Lung (tissue), 12 donors: Measurements from ENCODE around the gene TNNC1. TPM values are rescaled to one million over a fixed set of nuclear protein-coding genes. Genes with fewer than 3 reads are reported as not detected.

Experiments
- ATAC-seq: fragments of 200-7000 bp; cut with Tn5 transposase; one replicate; pipeline ENCODE4 v1.9.1; 2020; ENCODE audit warnings: moderate number of reproducible peaks; ENCODE audit not compliant: insufficient read depth, low FRiP score
- DNase-seq, 3 donors: peaks; one replicate each; pipeline ENCODE4 v3.0.0-alpha.2; 2013 to 2017
- H3K27ac ChIP-seq, 2 donors: one replicate each; pipeline ENCODE4 v1.5.1; 2013; ENCODE audit warnings: mild to moderate bottlenecking in 2 of 2, moderate library complexity in 2 of 2, control low read depth in 1 of 2, inconsistent platforms in 1 of 2, low read depth in 1 of 2, low read length in 1 of 2
- H3K27me3 ChIP-seq, 3 donors: one replicate each; pipeline ENCODE4 v1.5.1; 2013; ENCODE audit warnings: low read length in 2 of 3; ENCODE audit not compliant: control insufficient read depth in 3 of 3, insufficient read depth in 3 of 3
- H3K36me3 ChIP-seq, 4 donors: one replicate each; pipeline ENCODE4 v1.5.1; 2013; ENCODE audit warnings: low read length in 4 of 4, mild to moderate bottlenecking in 1 of 4, moderate library complexity in 1 of 4; ENCODE audit not compliant: control insufficient read depth in 4 of 4, insufficient read depth in 4 of 4
- H3K4me1 ChIP-seq, 5 donors: one replicate each; pipeline ENCODE4 v1.5.1; 2013; ENCODE audit warnings: low read length in 5 of 5, mild to moderate bottlenecking in 2 of 5, moderate library complexity in 1 of 5; ENCODE audit not compliant: control insufficient read depth in 5 of 5, insufficient read depth in 5 of 5
- H3K4me3 ChIP-seq: one replicate; pipeline ENCODE4 v1.5.1; 2013; ENCODE audit warnings: mild to moderate bottlenecking, control low read depth, moderate library complexity
- H3K9ac ChIP-seq, 2 donors: one replicate each; pipeline ENCODE4 v1.5.1; 2013; ENCODE audit warnings: low read length in 2 of 2, control low read depth in 1 of 2; ENCODE audit not compliant: insufficient read depth in 1 of 2
- H3K9me3 ChIP-seq, 4 donors: one replicate each; pipeline ENCODE4 v1.5.1; 2013; ENCODE audit warnings: low read length in 3 of 4, mild to moderate bottlenecking in 1 of 4, moderate library complexity in 1 of 4; ENCODE audit not compliant: control insufficient read depth in 4 of 4, insufficient read depth in 3 of 4
- CTCF ChIP-seq: IDR thresholded peaks from 2 replicates; pipeline ENCODE4 v1.5.1; 2012; ENCODE audit warnings: mild to moderate bottlenecking; ENCODE audit errors: control extremely low read depth, extremely low read depth
- WGBS, 2 donors: extraction: QIAGEN DNeasy Blood & Tissue Kit; methylation state at CpG; one replicate each; pipeline ENCODE4 v1.1.7; 2013; 5-methylcytosine and 5-hydroxymethylcytosine counted together
- polyA plus RNA-seq, 2 donors: library from polyadenylated mRNA; stranded (reverse); fragments of 200-250 nt; gene quantifications; one replicate each; pipeline ENCODE4 v1.2.1, GENCODE V29; 2013
- total RNA-seq, 2 donors: library from RNA; depleted of rRNA in 1 of 2; stranded (reverse); fragments of >200 nt in 1 of 2; gene quantifications; one replicate each; pipeline ENCODE4 v1.2.1, GENCODE V29; 2014 to 2021
- donor health status: control.
- donor health status: control.
- donor health status: Bipolar disorder and iron deficiency.
- donor health status: healthy.
- donor health status: DM: yes; HTN: yes; CAD: no.

The TNNC1 gene
- total and polyA plus RNA-seq, 4 donors, result 17.3 to 250 (median 33.4) TPM

GRCh38 chr3:52471371-52472238 is 17.8 kb upstream of the TNNC1 start:
- 50 to 61% methylated on average over 26 of the region's 26 CpGs for WGBS, 2 donors
- no peaks in the 10 kb centered on the region for H3K27me3 ChIP-seq
- ATAC-seq (peak; percentile 49), DNase-seq (peak; percentile 55 to 64 (median 60))
- H3K4me3 ChIP-seq, result no peak overlapping the region
- H3K4me1 ChIP-seq, result peaks cover 0 to 11% (median 0%) of the 10 kb centered on the region in 5 donors
- H3K27ac ChIP-seq, result peak overlapping the region in 1 of 2 donors; percentile 78
- TF ChIP-seq CTCF, result peak; percentile 45
- H3K9ac ChIP-seq, result no peak overlapping the region
- H3K36me3 ChIP-seq, result peaks cover 7 to 51% (median 38%) of the 10 kb centered on the region in 4 donors
- H3K9me3 ChIP-seq, result no peaks in the 10 kb centered on the region

DNA sequence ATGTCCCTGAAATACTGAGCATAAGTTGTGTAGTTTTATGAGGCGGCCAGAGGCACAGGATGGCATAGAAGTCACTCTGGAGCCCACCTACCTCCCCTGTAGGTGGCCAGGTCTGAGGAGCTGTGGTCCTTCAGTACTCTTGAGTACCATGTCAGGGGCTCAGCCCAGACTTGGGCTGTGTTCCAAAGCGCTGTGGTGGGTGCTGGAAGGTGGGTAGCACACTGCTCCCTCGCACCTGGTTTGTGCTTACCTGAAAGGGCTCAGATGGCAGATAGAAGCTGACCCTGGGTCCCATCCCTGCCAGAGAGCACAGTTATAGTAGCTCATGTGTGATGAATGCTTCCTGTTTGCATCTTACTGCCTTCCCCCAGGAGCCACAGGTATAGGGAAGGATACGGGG is 17.1 kb upstream of the TNNC1 start:
- Histone ChIP-seq H3K9ac (no peak overlapping the region), H3K27me3 (no peaks in the 10 kb centered on the region), H3K27ac (peak overlapping the region in 1 of 2 donors; percentile 78), H3K36me3 (peaks cover 7 to 44% (median 33%) of the 10 kb centered on the region in 4 donors), H3K4me3 (no peak overlapping the region), H3K4me1 (peaks cover 0 to 11% (median 0%) of the 10 kb centered on the region in 5 donors), H3K9me3 (no peaks in the 10 kb centered on the region)
- ATAC-seq, result no peak
- WGBS, 2 donors, result 95 to 99% methylated on average over 4 of the region's 4 CpGs
- TF ChIP-seq CTCF, result no peak
- DNase-seq, result no peak

GRCh38 chr3:52469001-52469400 is 15.2 kb upstream of the TNNC1 start:
- H3K36me3 ChIP-seq, result peaks cover 4 to 40% (median 28%) of the 10 kb centered on the region in 4 donors
- no peak overlapping the region for H3K27ac ChIP-seq
- H3K9ac ChIP-seq, result no peak overlapping the region
- ATAC-seq (no peak), DNase-seq (no peak)
- no peaks in the 10 kb centered on the region for H3K27me3 ChIP-seq
- no peaks in the 10 kb centered on the region for H3K9me3 ChIP-seq
- no peak for TF ChIP-seq CTCF
- WGBS, 2 donors, result 77 to 84% methylated on average over 5 of the region's 5 CpGs
- peaks cover 0 to 13% (median 0%) of the 10 kb centered on the region in 5 donors for H3K4me1 ChIP-seq
- H3K4me3 ChIP-seq, result no peak overlapping the region
